GM12874 (cell line): Measurements from ENCODE around the gene LRRC34.

ENCODE experiments used
- TF ChIP-seq, protein P1 (sequence below): IDR thresholded peaks from 2 replicates; pipeline ENCODE4 v1.5.1; 2011; ENCODE audit warnings: low read depth, mild to moderate bottlenecking, control low read depth, low read length, moderate library complexity; ENCODE audit not compliant: insufficient read depth

The LRRC34 gene

DNA sequence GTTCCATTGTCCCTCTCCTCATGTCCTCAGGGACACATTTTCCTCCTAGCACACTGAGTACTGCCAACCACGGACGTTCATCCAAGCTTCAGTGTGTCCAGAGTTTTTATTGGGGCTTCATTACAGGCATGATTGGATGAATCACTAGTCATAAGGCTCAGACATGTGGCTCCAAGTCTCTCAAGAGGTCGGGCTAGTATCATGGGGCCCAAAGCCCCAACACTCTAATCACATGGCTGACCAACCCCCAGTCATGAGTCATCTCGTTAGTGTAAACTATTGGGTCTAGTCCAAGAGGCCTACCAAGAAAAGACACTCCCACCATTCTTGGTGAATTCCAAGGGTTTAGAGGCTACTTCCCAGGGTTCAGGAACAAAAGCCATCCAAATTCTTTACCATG is 52.2 kb downstream of the LRRC34 start:
- TF ChIP-seq, protein P1, sequence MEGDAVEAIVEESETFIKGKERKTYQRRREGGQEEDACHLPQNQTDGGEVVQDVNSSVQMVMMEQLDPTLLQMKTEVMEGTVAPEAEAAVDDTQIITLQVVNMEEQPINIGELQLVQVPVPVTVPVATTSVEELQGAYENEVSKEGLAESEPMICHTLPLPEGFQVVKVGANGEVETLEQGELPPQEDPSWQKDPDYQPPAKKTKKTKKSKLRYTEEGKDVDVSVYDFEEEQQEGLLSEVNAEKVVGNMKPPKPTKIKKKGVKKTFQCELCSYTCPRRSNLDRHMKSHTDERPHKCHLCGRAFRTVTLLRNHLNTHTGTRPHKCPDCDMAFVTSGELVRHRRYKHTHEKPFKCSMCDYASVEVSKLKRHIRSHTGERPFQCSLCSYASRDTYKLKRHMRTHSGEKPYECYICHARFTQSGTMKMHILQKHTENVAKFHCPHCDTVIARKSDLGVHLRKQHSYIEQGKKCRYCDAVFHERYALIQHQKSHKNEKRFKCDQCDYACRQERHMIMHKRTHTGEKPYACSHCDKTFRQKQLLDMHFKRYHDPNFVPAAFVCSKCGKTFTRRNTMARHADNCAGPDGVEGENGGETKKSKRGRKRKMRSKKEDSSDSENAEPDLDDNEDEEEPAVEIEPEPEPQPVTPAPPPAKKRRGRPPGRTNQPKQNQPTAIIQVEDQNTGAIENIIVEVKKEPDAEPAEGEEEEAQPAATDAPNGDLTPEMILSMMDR, result no peak

DNA sequence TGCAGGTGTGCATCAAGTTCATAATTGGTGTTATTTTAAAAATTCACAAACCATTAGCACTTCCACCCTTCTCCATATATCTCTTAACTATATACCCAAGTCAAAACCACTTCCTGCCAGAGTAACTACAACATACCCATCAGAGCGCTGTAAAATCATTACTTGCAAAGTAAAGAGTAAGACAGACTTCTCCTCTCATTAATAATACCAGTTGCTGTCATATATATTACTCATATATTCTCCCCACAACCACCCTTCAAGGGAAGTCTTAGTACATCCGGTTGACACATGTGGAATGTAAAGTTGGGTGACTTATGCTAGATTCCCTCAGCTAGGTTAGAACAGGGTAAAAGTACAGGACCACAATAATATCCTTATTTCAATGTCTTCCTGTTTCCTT is 53.4 kb downstream of the LRRC34 start:
- TF ChIP-seq, protein P1, result no peak

DNA sequence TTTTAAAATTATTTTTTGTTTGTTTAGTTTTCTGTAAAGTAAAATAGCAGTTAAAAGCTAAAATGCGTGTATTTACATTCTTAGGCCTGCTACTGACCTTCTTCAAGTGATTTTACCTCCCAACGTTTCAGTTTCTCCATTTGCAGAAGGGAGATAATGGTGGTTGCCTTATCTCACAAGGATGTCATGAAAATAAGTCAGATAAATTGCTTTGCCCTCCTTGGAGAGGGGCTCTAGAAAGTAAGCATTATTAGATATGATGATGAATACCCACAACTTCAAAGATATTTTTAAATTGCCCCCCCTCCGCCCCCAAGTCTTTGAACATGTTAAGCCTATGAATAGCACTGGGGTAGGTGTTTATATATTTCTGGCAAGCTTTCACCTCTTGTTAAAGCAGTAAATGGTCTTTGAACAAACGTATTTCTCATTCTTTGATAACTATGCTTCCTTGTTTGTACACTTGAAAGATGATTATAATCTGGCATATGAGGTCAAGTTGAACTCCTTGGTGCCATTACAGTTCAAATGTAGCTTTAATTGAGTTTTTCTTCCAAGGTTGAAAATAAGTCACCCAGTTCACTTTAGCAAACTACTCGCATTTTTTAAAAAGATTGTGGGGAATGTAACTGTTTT is 54.2 kb downstream of the LRRC34 start:
- TF ChIP-seq, protein P1, result no peak

DNA sequence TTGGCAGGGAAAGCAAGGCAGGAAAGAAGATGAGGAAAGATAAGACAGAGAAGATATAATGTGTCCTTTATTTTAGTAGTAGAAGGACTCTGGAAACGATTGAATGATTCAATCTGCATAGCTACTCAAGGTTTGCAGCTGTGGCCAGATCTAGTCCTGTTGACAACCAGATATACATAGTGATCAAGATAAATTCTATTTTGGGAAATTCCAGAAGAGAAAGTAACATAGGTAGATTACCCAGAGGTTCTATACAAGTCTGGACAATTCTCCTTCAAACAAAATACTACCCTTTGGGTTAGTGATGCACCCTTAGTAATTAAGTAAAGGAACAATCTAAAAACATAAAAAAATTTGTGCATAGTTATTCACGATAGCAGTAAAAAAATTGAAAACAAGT is 57.2 kb downstream of the LRRC34 start:
- TF ChIP-seq, protein P1, result no peak

DNA sequence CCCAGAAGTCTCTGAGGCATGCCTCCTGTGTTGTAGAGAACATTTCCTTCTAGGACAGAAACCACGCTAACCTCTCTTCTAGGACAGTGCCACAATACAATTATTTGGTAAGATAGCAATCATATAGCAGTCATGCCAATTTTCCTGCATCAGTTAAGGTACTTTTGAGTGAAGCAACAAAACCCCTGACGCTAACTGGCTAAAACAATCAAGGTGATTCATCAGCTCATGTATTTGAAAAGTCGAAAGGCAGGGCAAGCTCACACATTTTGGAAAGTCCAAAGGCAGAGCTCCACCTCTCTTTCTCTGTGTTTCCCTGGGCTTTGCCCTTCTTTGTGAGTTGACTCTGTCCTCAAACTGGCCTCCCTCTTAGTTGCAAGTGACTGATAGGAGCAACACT is 58.0 kb downstream of the LRRC34 start:
- TF ChIP-seq, protein P1, result no peak

DNA sequence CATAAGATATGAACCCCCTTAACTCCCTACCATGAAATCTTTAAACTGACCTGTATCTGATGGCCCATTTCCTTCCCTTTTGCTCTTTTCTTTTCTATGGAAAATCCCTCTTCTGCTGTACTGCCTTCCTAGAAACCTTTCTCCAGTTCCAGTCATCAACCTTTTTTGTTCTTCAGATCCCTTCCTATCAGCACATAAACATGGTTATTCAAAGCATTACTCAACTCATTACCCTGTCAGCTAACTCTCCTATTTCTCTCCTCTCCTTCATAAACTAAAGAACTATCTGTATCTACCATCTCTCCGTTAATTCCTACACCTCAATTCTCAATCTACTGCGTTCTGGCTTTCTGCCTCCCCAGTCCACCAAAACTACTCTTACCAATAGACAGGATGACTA is 60.8 kb downstream of the LRRC34 start:
- TF ChIP-seq, protein P1, result no peak

DNA sequence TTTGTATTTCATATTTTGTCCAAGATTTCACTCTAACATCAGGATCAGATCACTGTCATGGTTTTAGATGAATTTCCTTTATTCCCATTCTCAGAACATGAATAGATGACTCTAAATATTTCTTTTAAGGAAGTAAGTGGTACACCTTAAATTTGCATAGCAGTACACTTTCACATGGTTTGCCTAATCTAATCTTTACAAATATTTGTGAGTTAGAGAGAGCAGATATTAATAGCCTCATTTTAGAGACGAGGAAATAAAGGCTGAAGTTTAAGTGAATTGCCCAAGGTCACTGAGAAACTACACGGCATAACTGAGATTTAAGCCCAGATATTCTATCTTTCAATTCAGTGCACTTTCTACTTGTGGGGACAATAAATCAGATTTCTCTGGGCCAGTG is 62.0 kb downstream of the LRRC34 start:
- TF ChIP-seq, protein P1, result no peak
